Activated CD4-positive, CD25-positive, alpha-beta regulatory T cell treated with anti-CD3 and anti-CD28 coated beads, Interleukin-2, amount 50 U/mL, for 24 hours (primary cell): ENCODE results near the gene NTRK1.

Experiments
- ATAC-seq, 2 donors: fragments of 150-1000 bp; cut with Tn5 transposase; one replicate each; pipeline ENCODE4 v1.10.0; 2021; ENCODE audit warnings: mild to moderate bottlenecking in 1 of 2, moderate library complexity in 1 of 2

The NTRK1 gene

DNA sequence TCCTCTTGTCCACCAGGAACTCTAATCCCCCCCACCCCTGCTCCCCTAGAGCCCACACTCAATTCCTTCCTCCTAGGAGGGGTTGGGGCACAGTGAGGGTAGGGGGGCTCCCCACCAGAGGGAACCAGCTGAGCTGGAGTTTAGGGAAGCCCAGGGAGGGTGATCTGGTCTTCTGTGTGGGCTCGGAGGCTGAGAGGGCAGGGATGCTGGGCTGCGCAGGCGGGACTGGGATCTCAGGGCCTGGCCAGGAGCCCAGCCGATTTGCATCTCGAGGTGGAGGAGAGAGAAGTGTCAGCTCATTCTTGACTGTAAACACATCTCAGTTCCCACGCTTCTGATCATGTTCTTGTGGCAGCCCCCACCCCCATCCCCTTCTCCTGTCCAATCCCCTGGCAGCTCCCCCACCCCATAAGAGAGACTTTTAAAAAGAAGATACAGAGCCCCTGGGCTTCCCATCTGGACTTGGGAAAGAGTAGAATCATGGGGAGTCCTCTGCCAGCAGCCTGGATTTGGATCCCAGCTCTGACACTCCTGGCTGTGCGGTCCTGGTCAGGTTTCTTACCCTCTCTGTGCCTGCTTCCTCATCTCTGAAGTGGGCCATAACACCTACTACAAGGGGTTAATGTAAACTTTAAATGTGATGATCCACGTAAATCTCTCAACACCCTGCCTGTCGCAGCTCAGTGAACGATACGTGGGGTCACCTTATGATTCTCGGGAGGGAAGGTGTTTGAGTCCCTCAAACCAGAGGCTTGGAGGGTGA is 39.5 kb downstream of the NTRK1 start:
- no peak for ATAC-seq

DNA sequence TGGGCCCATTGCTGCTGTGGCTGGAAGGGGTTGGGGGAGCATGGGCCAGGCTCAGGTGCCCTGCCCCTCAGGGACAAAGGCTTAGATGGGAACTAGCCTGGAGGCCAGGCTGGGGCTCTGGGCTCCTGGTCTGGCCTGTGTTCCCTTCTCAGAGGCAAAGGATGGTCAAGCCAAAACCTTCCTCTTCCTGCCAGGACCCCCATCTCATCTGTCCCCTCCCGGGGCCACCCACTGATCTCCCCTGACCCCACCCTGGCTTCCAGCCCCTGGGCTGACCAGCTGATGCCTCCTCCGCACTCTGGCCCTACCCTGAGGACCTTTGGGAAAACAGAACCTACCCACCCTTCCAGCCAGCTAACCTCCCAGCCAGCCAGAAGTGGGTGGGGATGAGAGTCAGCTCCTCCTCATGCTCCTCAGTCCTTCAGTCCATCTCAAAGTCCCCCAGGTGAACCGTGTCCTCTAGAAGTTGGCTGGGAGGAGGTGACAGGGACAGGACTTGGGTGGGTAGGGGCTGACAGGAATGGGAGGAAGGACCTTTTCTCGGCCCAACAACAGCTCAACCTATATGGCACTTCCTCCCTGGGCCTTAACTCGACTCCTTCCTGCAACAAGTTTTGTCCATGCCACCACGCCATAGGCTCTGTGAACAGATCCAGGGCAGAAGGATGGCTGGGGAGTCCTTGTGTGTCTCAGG is 40.4 kb downstream of the NTRK1 start:
- ATAC-seq: no peak

DNA sequence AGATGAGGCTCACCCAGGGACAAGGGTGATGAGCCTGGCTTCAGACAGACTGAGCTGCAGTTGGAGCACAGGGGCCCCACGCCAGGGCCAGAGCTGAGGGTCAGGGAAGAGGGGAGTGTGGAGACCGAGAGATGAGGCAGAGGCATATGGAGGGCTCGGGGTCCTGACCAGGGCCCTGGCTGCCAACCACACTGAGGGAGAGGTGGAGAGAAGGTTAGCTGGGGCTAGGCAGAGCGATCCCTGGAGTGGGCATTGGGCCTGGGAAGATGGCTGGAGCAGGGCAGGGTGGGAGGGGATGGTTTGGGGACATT is 40.9 kb downstream of the NTRK1 start:
- no peak for ATAC-seq

DNA sequence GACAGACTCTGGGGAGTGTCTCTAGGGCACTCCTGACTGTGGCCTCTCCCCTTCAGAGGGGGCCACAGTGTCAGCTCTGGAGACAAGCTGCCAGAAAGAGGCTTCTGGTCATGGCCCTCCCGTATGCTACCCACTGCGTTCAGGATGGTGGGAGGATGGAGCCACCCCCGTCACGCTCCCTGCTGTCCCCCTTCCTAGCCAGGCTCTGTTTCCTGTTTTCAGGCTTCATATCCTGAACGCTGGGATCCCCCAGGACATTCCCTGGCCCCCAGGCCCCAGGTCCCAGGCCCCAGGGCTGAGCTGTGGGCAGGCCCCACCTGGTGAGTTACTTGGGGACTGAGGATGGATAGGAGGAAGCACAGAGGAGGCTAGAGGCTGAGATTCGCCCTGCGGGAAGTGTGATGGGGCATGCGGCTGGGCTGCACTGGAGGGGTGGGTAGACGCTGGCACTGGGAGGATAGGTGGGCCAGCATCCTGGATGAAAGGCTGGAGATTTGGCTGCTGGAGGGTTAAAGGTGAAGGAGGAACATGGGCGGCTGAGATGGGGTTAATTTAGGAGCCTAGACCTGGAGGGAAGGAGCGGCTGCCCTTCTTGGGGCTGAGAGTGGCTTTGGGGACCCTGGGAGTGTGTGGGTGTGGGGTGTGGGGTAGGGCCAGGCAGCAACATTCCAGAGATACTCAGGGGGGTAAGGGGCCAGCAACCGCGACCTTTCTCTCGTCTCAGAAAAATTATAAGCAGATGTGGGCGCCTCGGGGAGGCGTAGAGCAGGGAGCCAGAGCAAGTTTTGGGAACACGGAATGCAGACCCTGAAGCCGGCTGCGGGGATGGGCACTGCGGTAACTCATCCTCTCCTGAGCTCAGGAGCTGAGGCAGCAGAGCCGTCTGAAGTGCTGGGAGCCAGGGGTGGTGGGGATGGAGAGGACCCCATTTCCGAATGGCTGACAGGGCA is 41.6 kb downstream of the NTRK1 start:
- ATAC-seq: no peak

DNA sequence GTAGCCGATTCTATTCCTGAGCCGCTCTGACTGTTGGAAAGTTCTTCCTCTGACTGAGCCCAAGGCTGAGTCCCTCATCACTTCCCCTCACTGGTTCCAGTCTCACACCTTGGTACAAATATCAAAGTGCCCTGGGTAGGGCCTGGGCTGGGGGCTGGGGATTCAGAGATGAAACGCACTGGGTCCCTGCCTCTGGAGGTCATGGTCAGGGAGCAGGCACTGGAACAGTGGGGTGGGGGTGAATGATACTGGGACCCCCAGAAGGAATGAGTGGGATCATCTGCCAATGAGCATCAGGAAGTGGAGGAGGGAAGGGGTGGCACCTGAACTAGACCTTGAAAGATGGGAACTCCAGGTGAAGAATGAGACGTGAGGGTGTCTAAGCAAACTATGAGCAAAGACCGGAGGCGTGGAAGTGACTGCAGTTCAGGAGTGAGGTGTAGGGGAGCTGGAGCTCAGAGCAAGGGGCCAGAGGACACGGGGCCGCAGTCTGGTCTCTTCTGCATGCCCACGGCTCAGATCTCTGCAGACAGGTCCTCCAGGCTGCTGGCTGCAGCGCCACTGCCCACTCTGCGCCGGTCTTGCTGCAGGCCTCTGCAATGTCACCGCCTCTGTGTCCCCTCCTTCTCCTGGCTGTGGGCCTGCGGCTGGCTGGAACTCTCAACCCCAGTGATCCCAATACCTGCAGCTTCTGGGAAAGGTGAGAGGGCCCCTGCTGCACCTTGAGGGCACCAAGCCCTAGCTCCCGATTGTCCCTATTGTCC is 42.8 kb downstream of the NTRK1 start:
- ATAC-seq: no peak

DNA sequence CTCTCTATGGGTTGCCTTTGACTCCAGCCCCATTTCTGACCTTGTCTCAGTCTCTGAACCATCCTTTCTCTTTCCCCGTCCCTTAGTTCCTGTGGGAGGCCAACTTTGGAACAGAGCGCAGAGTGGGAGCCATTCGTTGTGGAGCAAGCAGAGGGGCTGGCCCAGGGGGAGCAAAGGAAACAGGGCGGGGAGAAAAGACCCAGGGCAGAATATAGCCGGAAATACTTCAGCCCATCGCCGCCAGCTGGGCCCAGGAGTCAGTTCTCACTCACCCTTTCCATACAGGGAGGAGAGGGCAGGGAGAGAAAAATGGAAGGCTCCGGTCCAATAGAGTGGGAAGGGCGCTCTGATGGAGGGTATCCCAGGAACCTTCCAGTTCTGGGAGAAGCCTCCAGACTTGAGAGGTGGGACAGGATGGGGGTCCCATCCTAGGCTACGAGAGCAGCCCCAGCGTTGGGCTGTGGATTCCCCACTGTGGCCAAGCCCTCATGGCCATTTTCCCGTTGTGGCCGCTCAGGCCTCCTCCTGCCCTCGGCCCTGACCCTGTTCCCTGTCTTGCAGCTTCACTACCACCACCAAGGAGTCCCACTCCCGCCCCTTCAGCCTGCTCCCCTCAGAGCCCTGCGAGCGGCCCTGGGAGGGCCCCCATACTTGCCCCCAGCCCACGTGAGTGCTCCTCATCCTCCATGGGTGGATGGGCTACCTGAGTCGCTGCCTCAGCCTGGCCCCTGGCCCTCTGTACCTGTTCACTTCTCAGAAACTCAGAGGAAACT is 43.7 kb downstream of the NTRK1 start:
- no peak for ATAC-seq

DNA sequence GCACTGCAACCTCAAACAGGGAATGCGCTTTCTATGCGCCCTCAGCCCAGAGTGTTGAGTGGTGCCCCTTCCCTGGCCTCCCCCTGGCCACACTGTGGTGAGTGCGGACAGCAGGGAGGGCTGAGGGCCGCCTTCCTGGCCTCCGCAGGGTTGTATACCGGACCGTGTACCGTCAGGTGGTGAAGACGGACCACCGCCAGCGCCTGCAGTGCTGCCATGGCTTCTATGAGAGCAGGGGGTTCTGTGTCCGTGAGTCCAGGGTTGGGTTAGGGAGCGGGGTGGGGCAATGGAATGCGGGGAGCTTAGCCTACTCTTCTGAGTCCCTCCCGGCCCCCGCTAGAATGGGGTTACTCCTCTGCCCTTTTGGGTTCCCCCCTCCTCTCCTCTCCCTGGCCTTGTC is 44.5 kb downstream of the NTRK1 start:
- no peak for ATAC-seq

DNA sequence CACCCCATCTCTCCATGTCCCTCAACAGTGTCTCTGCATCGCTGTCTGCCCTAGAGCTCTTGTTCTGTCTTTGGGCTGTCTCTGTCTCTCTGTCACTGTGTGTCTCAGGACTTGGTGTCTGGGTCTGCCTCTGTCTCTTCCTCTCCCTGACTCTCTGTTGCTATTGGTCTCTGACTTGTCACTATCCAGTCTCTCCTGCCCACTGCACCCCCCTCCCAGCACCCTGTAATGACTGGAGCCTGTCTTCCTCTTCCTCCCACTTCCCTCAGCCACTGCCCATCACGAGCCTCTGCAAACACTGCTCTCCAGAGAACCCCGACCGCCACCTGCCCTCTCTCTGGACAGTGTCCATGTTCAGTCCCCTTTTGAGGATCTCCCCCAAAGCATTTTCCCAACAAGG is 45.0 kb downstream of the NTRK1 start:
- ATAC-seq: no peak

DNA sequence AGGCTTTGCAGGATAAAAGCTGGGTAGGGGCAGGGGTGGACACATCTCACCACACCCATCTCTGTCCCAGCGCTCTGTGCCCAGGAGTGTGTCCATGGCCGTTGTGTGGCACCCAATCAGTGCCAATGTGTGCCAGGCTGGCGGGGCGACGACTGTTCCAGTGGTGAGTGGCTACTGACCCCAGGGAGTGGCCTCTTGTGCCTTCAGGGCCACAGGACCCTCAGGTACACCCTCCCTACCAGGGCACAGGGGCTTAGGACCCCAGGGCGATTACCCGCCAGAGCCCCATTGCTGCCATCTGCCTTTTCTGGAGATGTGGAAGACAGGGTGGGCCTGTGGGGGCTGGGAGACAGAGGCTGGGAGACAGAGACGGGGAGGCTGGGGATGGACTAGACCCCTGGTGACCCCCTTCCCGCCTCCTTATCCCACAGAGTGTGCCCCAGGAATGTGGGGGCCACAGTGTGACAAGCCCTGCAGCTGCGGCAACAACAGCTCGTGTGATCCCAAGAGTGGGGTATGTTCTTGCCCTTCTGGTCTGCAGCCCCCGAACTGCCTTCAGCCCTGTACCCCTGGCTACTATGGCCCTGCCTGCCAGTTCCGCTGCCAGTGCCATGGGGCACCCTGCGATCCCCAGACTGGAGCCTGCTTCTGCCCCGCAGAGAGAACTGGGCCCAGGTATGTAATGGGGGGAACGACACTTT is 45.7 kb downstream of the NTRK1 start:
- ATAC-seq: no peak

DNA sequence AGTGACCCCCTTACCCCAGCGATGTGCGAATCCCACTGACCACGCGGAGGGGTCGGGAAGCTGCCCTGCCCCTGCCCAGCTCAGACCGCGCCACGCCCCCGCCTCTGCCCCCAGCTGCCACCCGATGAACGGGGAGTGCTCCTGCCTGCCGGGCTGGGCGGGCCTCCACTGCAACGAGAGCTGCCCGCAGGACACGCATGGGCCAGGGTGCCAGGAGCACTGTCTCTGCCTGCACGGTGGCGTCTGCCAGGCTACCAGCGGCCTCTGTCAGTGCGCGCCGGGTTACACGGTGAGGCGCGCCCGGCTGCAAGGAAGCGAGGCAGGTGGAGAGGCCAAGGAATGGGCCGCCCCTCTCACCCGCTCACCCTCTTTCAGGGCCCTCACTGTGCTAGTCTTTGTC is 47.9 kb downstream of the NTRK1 start:
- ATAC-seq: no peak

DNA sequence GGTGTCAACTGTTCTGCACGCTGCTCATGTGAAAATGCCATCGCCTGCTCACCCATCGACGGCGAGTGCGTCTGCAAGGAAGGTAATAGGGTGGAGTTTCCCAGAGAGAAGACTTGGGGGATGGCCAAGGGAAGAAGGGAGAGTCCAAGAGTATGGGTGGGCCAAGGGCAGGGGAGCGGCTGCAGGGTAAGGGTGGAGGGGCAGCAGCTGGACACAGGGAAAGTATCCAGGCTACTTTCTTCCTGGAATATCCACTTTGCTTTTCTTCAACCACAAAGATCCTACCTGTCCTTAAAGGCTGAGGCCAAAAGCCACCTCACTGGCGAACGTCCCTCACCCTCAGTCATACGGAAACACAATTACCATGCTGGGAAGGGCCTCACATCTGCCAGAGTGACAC is 48.3 kb downstream of the NTRK1 start:
- ATAC-seq: no peak

DNA sequence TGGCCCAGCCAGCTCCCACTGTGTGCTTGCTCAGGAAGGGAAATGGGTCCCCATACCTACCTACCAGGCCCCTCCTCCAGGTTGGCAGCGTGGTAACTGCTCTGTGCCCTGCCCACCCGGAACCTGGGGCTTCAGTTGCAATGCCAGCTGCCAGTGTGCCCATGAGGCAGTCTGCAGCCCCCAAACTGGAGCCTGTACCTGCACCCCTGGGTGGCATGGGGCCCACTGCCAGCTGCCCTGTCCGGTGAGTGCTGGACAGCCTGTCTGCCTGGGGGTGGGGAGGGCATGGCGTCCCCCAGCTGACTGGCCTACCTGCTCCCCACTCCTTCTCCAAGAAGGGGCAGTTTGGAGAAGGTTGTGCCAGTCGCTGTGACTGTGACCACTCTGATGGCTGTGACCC is 49.0 kb downstream of the NTRK1 start:
- ATAC-seq: no peak

DNA sequence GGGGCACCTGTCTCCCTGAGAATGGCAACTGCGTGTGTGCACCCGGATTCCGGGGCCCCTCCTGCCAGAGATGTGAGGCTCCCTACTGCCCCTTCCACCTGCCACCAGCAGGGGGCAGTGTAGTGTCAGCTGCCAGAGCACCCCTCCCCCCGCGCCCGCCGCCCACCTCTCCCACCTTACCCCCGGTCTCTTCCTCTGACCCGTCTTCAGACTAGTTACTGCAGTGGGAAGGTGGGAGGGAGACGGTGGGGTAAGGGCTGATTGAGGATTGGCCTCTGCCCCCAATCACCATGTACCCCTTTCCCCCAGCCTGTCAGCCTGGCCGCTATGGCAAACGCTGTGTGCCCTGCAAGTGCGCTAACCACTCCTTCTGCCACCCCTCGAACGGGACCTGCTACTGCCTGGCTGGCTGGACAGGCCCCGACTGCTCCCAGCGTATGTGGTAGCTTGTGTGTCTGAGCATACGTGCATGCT is 49.7 kb downstream of the NTRK1 start:
- no peak for ATAC-seq

DNA sequence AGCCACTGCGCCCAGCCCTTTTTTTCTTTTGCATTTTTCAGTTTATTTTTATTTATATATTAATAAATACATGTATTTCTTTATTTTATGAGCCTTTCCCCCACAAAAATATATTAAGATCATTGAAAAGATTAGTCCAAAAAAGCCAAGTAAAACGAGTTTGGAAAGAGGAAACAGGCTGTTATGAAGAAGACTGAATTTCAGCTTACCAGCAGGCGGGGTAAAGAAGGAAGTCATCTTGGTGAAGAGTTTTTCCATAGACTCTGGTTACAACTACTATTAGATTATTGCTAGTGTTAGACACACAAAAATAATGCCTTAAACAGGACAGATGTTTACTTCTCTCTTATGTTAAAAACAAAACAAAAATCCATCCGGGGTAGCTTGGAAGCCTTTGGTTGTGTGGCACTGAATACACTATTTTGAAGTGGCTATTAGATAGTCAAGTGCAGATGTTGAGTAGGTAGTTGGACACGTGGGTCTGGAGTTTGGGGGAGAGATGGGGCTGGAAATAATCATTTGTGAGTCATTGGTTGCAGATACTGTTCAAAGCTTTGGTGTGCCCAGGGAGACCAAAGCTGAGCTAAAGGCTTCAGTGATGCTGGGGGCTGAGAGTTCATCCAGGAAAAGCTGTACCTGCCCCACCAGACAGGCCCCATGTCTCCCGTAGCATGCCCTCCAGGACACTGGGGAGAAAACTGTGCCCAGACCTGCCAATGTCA is 51.1 kb downstream of the NTRK1 start:
- no peak for ATAC-seq

DNA sequence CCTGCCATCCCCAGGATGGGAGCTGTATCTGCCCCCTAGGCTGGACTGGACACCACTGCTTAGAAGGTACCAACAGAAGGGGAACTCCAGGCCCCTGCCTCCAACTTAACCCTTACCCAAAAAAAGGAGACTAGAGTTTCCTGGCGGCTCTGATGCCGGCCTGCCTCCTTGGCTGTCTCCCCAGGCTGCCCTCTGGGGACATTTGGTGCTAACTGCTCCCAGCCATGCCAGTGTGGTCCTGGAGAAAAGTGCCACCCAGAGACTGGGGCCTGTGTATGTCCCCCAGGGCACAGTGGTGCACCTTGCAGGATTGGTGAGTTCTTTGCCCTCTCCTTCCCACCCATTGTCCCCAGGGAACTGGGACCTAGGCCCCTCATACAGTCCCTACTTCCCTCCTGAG is 51.6 kb downstream of the NTRK1 start:
- ATAC-seq: no peak

DNA sequence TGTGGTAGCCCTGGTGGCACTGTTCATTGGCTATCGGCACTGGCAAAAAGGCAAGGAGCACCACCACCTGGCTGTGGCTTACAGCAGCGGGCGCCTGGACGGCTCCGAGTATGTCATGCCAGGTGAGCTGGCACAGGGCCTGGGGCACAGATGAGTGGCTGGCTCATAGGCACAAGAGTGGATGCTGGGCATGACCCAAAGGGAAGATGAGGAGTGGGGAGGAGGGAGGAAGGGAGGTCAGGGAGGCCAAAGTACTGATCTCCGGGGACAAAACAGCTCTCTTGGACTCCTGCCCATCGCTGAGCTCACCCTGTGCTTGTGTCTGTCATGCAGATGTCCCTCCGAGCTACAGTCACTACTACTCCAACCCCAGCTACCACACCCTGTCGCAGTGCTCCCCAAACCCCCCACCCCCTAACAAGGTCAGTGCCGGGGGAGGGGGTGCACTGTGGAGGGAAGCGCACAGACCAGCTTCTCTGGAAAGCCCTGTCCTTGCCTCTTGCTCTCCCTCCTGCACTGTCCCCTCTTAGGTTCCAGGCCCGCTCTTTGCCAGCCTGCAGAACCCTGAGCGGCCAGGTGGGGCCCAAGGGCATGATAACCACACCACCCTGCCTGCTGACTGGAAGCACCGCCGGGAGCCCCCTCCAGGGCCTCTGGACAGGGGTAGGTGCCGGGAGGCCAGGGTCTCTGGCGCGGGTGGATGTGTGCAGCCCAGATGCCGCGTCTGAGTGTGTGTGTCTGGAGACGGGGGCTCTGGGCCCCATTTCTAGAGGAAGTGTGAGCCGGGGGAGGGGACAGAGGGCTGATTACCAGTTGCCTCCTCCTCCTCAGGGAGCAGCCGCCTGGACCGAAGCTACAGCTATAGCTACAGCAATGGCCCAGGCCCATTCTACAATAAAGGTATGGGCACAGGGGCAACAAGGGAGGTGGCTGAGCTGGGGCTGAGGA is 52.5 kb downstream of the NTRK1 start:
- ATAC-seq: no peak

DNA sequence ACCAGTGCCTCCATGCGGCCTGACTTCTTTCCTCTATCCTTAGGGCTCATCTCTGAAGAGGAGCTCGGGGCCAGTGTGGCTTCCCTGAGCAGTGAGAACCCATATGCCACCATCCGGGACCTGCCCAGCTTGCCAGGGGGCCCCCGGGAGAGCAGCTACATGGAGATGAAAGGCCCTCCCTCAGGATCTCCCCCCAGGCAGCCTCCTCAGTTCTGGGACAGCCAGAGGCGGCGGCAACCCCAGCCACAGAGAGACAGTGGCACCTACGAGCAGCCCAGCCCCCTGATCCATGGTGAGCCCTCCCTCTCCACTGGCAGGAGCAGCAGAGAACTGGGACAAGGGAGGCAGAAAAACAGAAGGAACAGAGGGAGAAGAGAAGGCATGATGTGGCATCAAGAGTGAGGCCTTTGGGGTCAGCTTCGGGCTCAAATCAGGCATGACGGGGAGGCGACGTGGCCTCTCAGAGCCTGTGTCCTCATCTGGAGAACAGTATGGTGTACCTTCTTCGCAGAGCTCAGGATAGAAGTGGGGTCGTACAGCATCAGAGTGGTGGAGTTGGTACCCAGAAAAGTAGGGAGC is 53.2 kb downstream of the NTRK1 start:
- no peak for ATAC-seq

DNA sequence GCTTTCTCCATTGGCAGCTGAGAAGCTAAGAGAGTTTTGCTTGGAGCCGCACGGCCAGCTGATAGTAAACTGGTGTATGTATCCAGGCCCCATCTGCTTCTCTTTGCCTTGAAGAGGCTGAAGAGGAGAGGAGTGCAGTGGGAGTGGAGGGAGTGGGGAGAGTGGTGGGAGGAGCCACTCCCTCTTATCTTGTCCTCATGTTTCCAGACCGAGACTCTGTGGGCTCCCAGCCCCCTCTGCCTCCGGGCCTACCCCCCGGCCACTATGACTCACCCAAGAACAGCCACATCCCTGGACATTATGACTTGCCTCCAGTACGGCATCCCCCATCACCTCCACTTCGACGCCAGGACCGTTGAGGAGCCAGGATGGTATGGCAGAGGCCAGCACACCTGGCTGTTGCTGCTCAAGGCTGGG is 53.8 kb downstream of the NTRK1 start:
- no peak for ATAC-seq
